WTC11 (cell line): Measurements from ENCODE around the gene BICRA. TPM values are rescaled to one million over a fixed set of nuclear protein-coding genes. Genes with fewer than 3 reads are reported as not detected.
"Not testable (repeated sequence)": the region's sequence is repeated elsewhere in the genome, so short reads cannot be mapped to it uniquely, and the experiment has no call there.

Experiments used
- ATAC-seq: fragments of 200-7000 bp; cut with Tn5 transposase; 2 replicates; pipeline ENCODE4 v1.10.0; 2021; ENCODE audit warnings: mild to moderate bottlenecking, moderate library complexity
- CTCF ChIA-PET: fragments of 300-600 bp; sonication (Branson Sonifier 250); formaldehyde crosslinking; loops from one replicate; lab custom pipeline; 2021; ENCODE audit warnings: antibody characterized with exemption; lab: Charles Lee
- POLR2A ChIA-PET: fragments of 350-600 bp; sonication (Branson Sonifier 250); formaldehyde crosslinking; loops from one replicate; lab custom pipeline; 2021; ENCODE audit warnings: antibody characterized with exemption; lab: Charles Lee
- DNase-seq: peaks from one replicate; pipeline ENCODE4 v3.0.0; 2021; ENCODE audit warnings: low spot score
- H3K27ac Mint-ChIP-seq: 2 replicates; pipeline ENCODE4 v1.8.0; 2021; ENCODE audit warnings: mixed read lengths
- H3K27me3 Mint-ChIP-seq: 2 replicates; pipeline ENCODE4 v1.8.0; 2021; ENCODE audit warnings: low read depth, mild to moderate bottlenecking, moderate library complexity, mixed read lengths
- H3K36me3 Mint-ChIP-seq: 2 replicates; pipeline ENCODE4 v1.8.0; 2021; ENCODE audit warnings: mixed read lengths
- H3K4me1 Mint-ChIP-seq: 2 replicates; pipeline ENCODE4 v1.8.0; 2022; ENCODE audit warnings: mixed read lengths
- H3K4me3 Mint-ChIP-seq: 2 replicates; pipeline ENCODE4 v1.8.0; 2021; ENCODE audit warnings: mild to moderate bottlenecking, moderate library complexity, mixed read lengths
- H3K9me3 Mint-ChIP-seq: 2 replicates; pipeline ENCODE4 v1.8.0; 2021; ENCODE audit warnings: mixed read lengths
- CREM ChIP-seq: sonication (generic); formaldehyde crosslinking; IDR thresholded peaks from 2 replicates; pipeline ENCODE4 v1.8.1; 2022; ENCODE audit warnings: mild to moderate bottlenecking, missing genetic modification reagents, moderate library complexity
- FOXP1 ChIP-seq: sonication (generic); formaldehyde crosslinking; IDR thresholded peaks from 2 replicates; pipeline ENCODE4 v1.8.0; 2022; ENCODE audit warnings: missing genetic modification reagents, mild to moderate bottlenecking, moderate library complexity, borderline replicate concordance
- JAZF1 ChIP-seq: fragments of 250-450 bp; sonication (Bioruptor Pico); IDR thresholded peaks from 2 replicates; pipeline ENCODE4 v1.9.0; 2021; ENCODE audit warnings: moderate library complexity, mild to moderate bottlenecking, inconsistent platforms
- KAT7 ChIP-seq: sonication (generic); formaldehyde crosslinking; IDR thresholded peaks from 2 replicates; pipeline ENCODE4 v1.8.1; 2023; ENCODE audit warnings: missing genetic modification reagents, mild to moderate bottlenecking, borderline replicate concordance
- MXD4 ChIP-seq: fragments of 250-450 bp; sonication (Bioruptor Pico); IDR thresholded peaks from 2 replicates; pipeline ENCODE4 v1.8.0; 2021; ENCODE audit warnings: mild to moderate bottlenecking, moderate library complexity, borderline replicate concordance
- NFYB ChIP-seq: sonication (generic); formaldehyde crosslinking; conservative IDR thresholded peaks from 2 replicates; pipeline ENCODE4 v1.8.0; 2022; ENCODE audit warnings: low read depth, missing genetic modification reagents
- PRRX2 ChIP-seq: fragments of 250-450 bp; sonication (Bioruptor Pico); IDR thresholded peaks from 2 replicates; pipeline ENCODE4 v1.8.0; 2021; ENCODE audit warnings: mild to moderate bottlenecking
- SMAD4 ChIP-seq: sonication (generic); formaldehyde crosslinking; IDR thresholded peaks from 2 replicates; pipeline ENCODE4 v1.8.0; 2022; ENCODE audit warnings: mild to moderate bottlenecking, missing genetic modification reagents
- SP1 ChIP-seq: sonication (generic); formaldehyde crosslinking; conservative IDR thresholded peaks from 2 replicates; pipeline ENCODE4 v1.8.1; 2022; ENCODE audit warnings: missing genetic modification reagents
- TCF7 ChIP-seq: sonication (generic); formaldehyde crosslinking; IDR thresholded peaks from 2 replicates; pipeline ENCODE4 v1.8.0; 2022; ENCODE audit warnings: mild to moderate bottlenecking, low read depth, missing genetic modification reagents, moderate library complexity
- TEAD4 ChIP-seq: sonication (generic); formaldehyde crosslinking; IDR thresholded peaks from 2 replicates; pipeline ENCODE4 v1.8.0; 2022; ENCODE audit warnings: mild to moderate bottlenecking, missing genetic modification reagents
- ZBTB21 ChIP-seq: sonication (generic); formaldehyde crosslinking; IDR thresholded peaks from 2 replicates; pipeline ENCODE4 v1.8.1; 2023; ENCODE audit warnings: mild to moderate bottlenecking, missing genetic modification reagents, borderline replicate concordance
- ZNF121 ChIP-seq: sonication (generic); formaldehyde crosslinking; IDR thresholded peaks from 2 replicates; pipeline ENCODE4 v1.8.0; 2023; ENCODE audit warnings: missing genetic modification reagents
- ZNF671 ChIP-seq: fragments of 250-450 bp; sonication (Bioruptor Pico); IDR thresholded peaks from 2 replicates; pipeline ENCODE4 v1.8.0; 2021; ENCODE audit warnings: mild to moderate bottlenecking
- total RNA-seq: library from RNA; stranded (reverse); gene quantifications from 3 replicates; pipeline ENCODE4 v1.2.3, GENCODE V29; 2021
- TF ChIP-seq, protein P1 (sequence below): sonication (generic); formaldehyde crosslinking; IDR thresholded peaks from 2 replicates; pipeline ENCODE4 v1.8.1; 2023; ENCODE audit warnings: mild to moderate bottlenecking, missing genetic modification reagents
- TF ChIP-seq, protein P2 (sequence below): sonication (generic); formaldehyde crosslinking; conservative IDR thresholded peaks from 2 replicates; pipeline ENCODE4 v1.8.1; 2023; ENCODE audit warnings: mild to moderate bottlenecking, low read depth, missing genetic modification reagents, moderate library complexity
- TF ChIP-seq, protein P3 (sequence below): sonication (generic); formaldehyde crosslinking; IDR thresholded peaks from 2 replicates; pipeline ENCODE4 v1.8.1; 2023; ENCODE audit warnings: mild to moderate bottlenecking, missing genetic modification reagents, moderate library complexity
- TF ChIP-seq, protein P4 (sequence below): sonication (generic); formaldehyde crosslinking; IDR thresholded peaks from 2 replicates; pipeline ENCODE4 v1.8.1; 2023; ENCODE audit warnings: mild to moderate bottlenecking, missing genetic modification reagents, borderline replicate concordance
- TF ChIP-seq, protein P5 (sequence below): fragments of 250-450 bp; sonication (Bioruptor Pico); IDR thresholded peaks from 2 replicates; pipeline ENCODE4 v1.9.0; 2021; ENCODE audit warnings: mild to moderate bottlenecking

BICRA gene
- total RNA-seq, 1 experiment from 2014 or later = 30.3 TPM

- DNase-seq (no peak), ATAC-seq (no peak)
- CTCF ChIA-PET = interaction anchor here (0.6 to 1.5 kb wide), 3 partner anchors 132 to 1562 kb away, joined by 3 to 4 read pairs (median 3); no protein-coding TSS in a partner anchor
- POLR2A ChIA-PET = no interaction called here
- Mint-ChIP-seq H3K27ac (peak overlapping the region; percentile 72), H3K36me3 (peaks cover 13% of the 10 kb centered on the region), H3K27me3 (no peaks in the 10 kb centered on the region), H3K9me3 (no peaks in the 10 kb centered on the region), H3K4me3 (no peak overlapping the region)
- TF ChIP-seq, protein P1, sequence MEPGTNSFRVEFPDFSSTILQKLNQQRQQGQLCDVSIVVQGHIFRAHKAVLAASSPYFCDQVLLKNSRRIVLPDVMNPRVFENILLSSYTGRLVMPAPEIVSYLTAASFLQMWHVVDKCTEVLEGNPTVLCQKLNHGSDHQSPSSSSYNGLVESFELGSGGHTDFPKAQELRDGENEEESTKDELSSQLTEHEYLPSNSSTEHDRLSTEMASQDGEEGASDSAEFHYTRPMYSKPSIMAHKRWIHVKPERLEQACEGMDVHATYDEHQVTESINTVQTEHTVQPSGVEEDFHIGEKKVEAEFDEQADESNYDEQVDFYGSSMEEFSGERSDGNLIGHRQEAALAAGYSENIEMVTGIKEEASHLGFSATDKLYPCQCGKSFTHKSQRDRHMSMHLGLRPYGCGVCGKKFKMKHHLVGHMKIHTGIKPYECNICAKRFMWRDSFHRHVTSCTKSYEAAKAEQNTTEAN (CRISPR knock-in tag) = no peak
- TF ChIP-seq ZBTB21 (no peak), ZNF121 (CRISPR knock-in tag) (0 out of 2 replicates have a peak, but pooled peaks have one; percentile 9), TEAD4 (CRISPR knock-in tag) (no peak), MXD4 (CRISPR knock-in tag) (no peak), JAZF1 (no peak)
- TF ChIP-seq, protein P2, sequence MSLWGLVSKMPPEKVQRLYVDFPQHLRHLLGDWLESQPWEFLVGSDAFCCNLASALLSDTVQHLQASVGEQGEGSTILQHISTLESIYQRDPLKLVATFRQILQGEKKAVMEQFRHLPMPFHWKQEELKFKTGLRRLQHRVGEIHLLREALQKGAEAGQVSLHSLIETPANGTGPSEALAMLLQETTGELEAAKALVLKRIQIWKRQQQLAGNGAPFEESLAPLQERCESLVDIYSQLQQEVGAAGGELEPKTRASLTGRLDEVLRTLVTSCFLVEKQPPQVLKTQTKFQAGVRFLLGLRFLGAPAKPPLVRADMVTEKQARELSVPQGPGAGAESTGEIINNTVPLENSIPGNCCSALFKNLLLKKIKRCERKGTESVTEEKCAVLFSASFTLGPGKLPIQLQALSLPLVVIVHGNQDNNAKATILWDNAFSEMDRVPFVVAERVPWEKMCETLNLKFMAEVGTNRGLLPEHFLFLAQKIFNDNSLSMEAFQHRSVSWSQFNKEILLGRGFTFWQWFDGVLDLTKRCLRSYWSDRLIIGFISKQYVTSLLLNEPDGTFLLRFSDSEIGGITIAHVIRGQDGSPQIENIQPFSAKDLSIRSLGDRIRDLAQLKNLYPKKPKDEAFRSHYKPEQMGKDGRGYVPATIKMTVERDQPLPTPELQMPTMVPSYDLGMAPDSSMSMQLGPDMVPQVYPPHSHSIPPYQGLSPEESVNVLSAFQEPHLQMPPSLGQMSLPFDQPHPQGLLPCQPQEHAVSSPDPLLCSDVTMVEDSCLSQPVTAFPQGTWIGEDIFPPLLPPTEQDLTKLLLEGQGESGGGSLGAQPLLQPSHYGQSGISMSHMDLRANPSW (CRISPR knock-in tag) = no peak
- TF ChIP-seq, protein P3, sequence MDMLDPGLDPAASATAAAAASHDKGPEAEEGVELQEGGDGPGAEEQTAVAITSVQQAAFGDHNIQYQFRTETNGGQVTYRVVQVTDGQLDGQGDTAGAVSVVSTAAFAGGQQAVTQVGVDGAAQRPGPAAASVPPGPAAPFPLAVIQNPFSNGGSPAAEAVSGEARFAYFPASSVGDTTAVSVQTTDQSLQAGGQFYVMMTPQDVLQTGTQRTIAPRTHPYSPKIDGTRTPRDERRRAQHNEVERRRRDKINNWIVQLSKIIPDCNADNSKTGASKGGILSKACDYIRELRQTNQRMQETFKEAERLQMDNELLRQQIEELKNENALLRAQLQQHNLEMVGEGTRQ (CRISPR knock-in tag) = no peak
- TF ChIP-seq, all 79 proteins: peak for 1
- peaks cover 32% of the 10 kb centered on the region for H3K4me1 Mint-ChIP-seq
Observed at GRCh38 chr19:47633996-47634395, 25.1 kb downstream of the BICRA start.

DNA sequence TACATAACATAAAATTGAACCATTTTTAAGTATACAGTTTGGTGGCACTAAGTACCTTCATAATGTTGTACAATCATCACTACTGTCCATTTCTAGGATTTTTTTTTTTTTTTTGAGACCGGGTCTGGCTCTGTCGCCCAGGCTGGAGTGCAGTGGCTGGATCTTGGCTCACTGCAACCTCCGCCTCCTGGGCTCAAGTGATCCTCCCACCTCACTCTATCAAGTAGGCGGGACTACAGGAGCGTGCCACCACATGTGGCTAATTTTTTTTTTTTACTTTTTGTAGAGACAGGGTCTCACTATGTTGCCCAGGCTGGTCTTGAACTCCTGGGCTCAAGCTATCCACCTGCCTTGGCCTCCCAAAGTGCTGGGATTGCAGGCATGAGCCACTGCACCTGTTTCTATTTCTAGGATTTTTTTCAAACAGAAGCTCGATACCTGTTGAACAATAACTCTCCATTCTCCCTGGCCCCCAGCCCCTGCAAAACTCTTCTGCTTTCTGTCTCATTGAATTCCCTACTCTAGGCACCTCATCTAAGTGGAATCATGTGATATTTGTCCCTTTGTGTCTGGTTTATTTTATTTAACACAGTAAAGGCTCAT lies 26.3 kb downstream of the BICRA start:
- ChIA-PET POLR2A (interaction anchor here (0.7 kb wide), 1 partner anchor 72 kb away, joined by 6 read pairs; no protein-coding TSS in a partner anchor), CTCF (interaction anchor here (0.6 to 0.8 kb wide), 2 partner anchors 72 to 156 kb away, joined by 3 read pairs; no protein-coding TSS in a partner anchor)
- peak overlapping the region; percentile 58; the same call in 1 of the 2 replicates for H3K27ac Mint-ChIP-seq
- H3K36me3 Mint-ChIP-seq, H3K4me3 Mint-ChIP-seq, ATAC-seq, DNase-seq, H3K9me3 Mint-ChIP-seq, H3K27me3 Mint-ChIP-seq: not testable (repeated sequence)
- TF ChIP-seq ZNF121 (CRISPR knock-in tag) = 0 out of 2 replicates have a peak, but pooled peaks have one; percentile 42
- H3K4me1 Mint-ChIP-seq = peaks cover 32% of the 10 kb centered on the region

DNA sequence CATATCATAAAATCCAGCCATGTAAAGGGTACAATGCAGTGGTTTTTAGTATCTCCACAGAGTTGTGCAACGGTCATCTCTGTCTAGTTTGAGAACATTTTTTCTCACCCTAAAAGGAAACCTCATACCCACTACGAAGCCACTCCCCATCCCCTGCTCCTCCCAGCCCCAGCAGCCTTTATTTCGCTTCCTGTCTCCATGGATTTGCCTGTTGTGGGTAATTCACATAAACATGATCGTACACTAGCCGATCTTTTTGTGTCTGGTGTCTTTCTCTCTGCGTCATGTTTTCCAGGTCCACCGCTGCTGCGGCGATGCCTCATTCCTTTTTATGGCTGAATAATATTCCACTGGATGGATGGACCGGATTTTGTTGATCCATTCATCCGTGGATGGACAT lies 28.6 kb downstream of the BICRA start:
- peaks cover 8% of the 10 kb centered on the region for H3K36me3 Mint-ChIP-seq
- no peak for ATAC-seq
- no peaks in the 10 kb centered on the region for H3K27me3 Mint-ChIP-seq
- peaks cover 24% of the 10 kb centered on the region for H3K4me1 Mint-ChIP-seq
- H3K9me3 Mint-ChIP-seq = no peaks in the 10 kb centered on the region
- no peak overlapping the region for H3K4me3 Mint-ChIP-seq
- CTCF ChIA-PET = no interaction called here
- TF ChIP-seq JAZF1 (no peak), KAT7 (CRISPR knock-in tag) (no peak), NFYB (no peak), TCF7 (CRISPR knock-in tag) (no peak)
- H3K27ac Mint-ChIP-seq = peak overlapping the region; percentile 82
- no peak for DNase-seq
- POLR2A ChIA-PET = no interaction called here

DNA sequence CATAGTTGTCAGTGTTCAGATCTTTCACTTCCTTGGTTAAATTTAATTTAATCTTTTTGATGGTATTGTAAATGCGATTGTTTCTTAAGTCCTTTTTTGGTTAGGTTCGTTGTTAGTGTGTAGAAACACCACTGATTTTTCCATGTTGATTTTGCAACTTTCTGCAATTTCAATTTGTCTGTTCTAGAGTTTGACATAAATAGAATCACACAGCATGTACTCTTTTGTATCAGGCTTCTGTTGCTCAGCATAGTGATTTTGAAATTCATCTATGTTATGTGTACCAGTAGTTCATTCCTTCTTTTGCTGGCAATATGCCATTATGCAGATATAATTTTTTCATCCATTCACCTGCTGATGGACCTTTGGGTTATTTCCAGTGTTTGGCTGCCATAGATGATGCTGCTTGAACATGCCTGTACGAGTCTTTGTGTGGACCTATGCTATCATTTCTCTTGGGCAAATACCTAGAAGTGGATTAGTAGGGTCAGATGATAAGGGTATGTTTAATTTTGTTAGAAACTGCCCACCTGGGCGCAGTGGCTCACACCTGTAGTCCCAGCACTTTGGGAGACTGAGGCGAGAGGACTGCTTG lies 33.1 kb downstream of the BICRA start:
- POLR2A ChIA-PET = no interaction called here
- TF ChIP-seq PRRX2 (CRISPR knock-in tag) (no peak), SP1 (CRISPR knock-in tag) (no peak), FOXP1 (no peak), SMAD4 (CRISPR knock-in tag) (no peak), CREM (CRISPR knock-in tag) (no peak), ZNF671 (CRISPR knock-in tag) (no peak)
- TF ChIP-seq, protein P4, sequence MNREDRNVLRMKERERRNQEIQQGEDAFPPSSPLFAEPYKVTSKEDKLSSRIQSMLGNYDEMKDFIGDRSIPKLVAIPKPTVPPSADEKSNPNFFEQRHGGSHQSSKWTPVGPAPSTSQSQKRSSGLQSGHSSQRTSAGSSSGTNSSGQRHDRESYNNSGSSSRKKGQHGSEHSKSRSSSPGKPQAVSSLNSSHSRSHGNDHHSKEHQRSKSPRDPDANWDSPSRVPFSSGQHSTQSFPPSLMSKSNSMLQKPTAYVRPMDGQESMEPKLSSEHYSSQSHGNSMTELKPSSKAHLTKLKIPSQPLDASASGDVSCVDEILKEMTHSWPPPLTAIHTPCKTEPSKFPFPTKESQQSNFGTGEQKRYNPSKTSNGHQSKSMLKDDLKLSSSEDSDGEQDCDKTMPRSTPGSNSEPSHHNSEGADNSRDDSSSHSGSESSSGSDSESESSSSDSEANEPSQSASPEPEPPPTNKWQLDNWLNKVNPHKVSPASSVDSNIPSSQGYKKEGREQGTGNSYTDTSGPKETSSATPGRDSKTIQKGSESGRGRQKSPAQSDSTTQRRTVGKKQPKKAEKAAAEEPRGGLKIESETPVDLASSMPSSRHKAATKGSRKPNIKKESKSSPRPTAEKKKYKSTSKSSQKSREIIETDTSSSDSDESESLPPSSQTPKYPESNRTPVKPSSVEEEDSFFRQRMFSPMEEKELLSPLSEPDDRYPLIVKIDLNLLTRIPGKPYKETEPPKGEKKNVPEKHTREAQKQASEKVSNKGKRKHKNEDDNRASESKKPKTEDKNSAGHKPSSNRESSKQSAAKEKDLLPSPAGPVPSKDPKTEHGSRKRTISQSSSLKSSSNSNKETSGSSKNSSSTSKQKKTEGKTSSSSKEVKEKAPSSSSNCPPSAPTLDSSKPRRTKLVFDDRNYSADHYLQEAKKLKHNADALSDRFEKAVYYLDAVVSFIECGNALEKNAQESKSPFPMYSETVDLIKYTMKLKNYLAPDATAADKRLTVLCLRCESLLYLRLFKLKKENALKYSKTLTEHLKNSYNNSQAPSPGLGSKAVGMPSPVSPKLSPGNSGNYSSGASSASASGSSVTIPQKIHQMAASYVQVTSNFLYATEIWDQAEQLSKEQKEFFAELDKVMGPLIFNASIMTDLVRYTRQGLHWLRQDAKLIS = no peak
- TF ChIP-seq, protein P5, sequence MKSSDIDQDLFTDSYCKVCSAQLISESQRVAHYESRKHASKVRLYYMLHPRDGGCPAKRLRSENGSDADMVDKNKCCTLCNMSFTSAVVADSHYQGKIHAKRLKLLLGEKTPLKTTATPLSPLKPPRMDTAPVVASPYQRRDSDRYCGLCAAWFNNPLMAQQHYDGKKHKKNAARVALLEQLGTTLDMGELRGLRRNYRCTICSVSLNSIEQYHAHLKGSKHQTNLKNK (CRISPR knock-in tag) = no peak

More for the DNA sequence above, 33.1 kb downstream of the BICRA start:
- H3K27ac Mint-ChIP-seq = no peak overlapping the region
- CTCF ChIA-PET = interaction anchor here (1.0 kb wide), 1 partner anchor 58 kb away, joined by 3 read pairs; no protein-coding TSS in a partner anchor
- DNase-seq = no peak
- peaks cover 21% of the 10 kb centered on the region for H3K36me3 Mint-ChIP-seq
- no peaks in the 10 kb centered on the region for H3K27me3 Mint-ChIP-seq
- H3K4me3 Mint-ChIP-seq = no peak overlapping the region
- peaks cover 6% of the 10 kb centered on the region for H3K9me3 Mint-ChIP-seq
- peaks cover 31% of the 10 kb centered on the region for H3K4me1 Mint-ChIP-seq
- ATAC-seq = no peak
